KMS-11 (cell line): ENCODE data around the gene SETD1B.

Experiments
- H2AFZ ChIP-seq: fragments of 200-600 bp; sonication (generic); 2 replicates; pipeline ENCODE4 v1.6.1; 2016; ENCODE audit warnings: antibody characterized with exemption, mixed run types, low read depth
- H3K27ac ChIP-seq: fragments of 200-600 bp; sonication (generic); 2 replicates; pipeline ENCODE4 v1.6.1; 2016; ENCODE audit warnings: mild to moderate bottlenecking, mixed run types
- H3K27me3 ChIP-seq: fragments of 200-600 bp; sonication (generic); 2 replicates; pipeline ENCODE4 v1.6.1; 2017; ENCODE audit warnings: mild to moderate bottlenecking, low read depth, mixed run types, moderate library complexity; ENCODE audit not compliant: insufficient read depth
- H3K36me3 ChIP-seq: fragments of 200-600 bp; sonication (generic); 2 replicates; pipeline ENCODE4 v1.6.1; 2017; ENCODE audit warnings: mild to moderate bottlenecking, mixed run types; ENCODE audit not compliant: insufficient read depth
- H3K4me1 ChIP-seq: fragments of 200-600 bp; sonication (generic); 2 replicates; pipeline ENCODE4 v1.6.1; 2016; ENCODE audit warnings: mild to moderate bottlenecking, low read depth, mixed run types; ENCODE audit not compliant: poor library complexity, severe bottlenecking
- H3K4me2 ChIP-seq: fragments of 200-600 bp; sonication (generic); 2 replicates; pipeline ENCODE4 v1.7.0; 2016; ENCODE audit warnings: mild to moderate bottlenecking, mixed run types
- H3K4me3 ChIP-seq: fragments of 200-600 bp; sonication (generic); IDR thresholded peaks from 2 replicates; pipeline ENCODE4 v1.6.1; 2017; ENCODE audit warnings: low read depth, low read length, mixed read lengths; ENCODE audit not compliant: insufficient read depth
- H3K79me2 ChIP-seq: fragments of 200-600 bp; sonication (generic); 2 replicates; pipeline ENCODE4 v1.6.1; 2016; ENCODE audit warnings: low read depth, mixed run types; ENCODE audit not compliant: insufficient read depth
- H3K9ac ChIP-seq: fragments of 200-600 bp; sonication (generic); 2 replicates; pipeline ENCODE4 v1.6.1; 2016; ENCODE audit warnings: mild to moderate bottlenecking, mixed run types
- H4K20me1 ChIP-seq: fragments of 200-600 bp; sonication (generic); 2 replicates; pipeline ENCODE4 v1.6.1; 2016; ENCODE audit warnings: mild to moderate bottlenecking, mixed run types; ENCODE audit not compliant: insufficient read depth
- CTCF ChIP-seq: fragments of 200-600 bp; sonication (generic); conservative IDR thresholded peaks from 2 replicates; pipeline ENCODE4 v1.6.1; 2017; ENCODE audit warnings: low read depth, mild to moderate bottlenecking, antibody characterized with exemption, low read length, moderate library complexity, mixed read lengths

Gene SETD1B

GRCh38 chr12:121773011-121773777 lies 30.6 kb upstream of the SETD1B start:
- no peak overlapping the region for H3K27ac ChIP-seq

GRCh38 chr12:121774968-121775474 lies 28.8 kb upstream of the SETD1B start:
- H3K79me2 ChIP-seq: no peaks in the 10 kb centered on the region
- H3K36me3 ChIP-seq: no peaks in the 10 kb centered on the region
- H3K9ac ChIP-seq: no peak overlapping the region
- peaks cover 10% of the 10 kb centered on the region for H3K4me1 ChIP-seq
- H3K4me3 ChIP-seq: no peak overlapping the region
- no peak overlapping the region for H3K27ac ChIP-seq
- no peak overlapping the region for H3K4me2 ChIP-seq
- H2AFZ ChIP-seq: no peak overlapping the region
- TF ChIP-seq CTCF: no peak
- no peaks in the 10 kb centered on the region for H3K27me3 ChIP-seq
- no peaks in the 10 kb centered on the region for H4K20me1 ChIP-seq

More at GRCh38 chr12:121773011-121773777, 30.6 kb upstream of the SETD1B start:
- no peak overlapping the region for H2AFZ ChIP-seq
- no peak overlapping the region for H3K4me2 ChIP-seq
- no peaks in the 10 kb centered on the region for H3K79me2 ChIP-seq
- no peak overlapping the region for H3K4me3 ChIP-seq
- no peaks in the 10 kb centered on the region for H4K20me1 ChIP-seq
- no peak overlapping the region for H3K9ac ChIP-seq
- H3K4me1 ChIP-seq: peaks cover 10% of the 10 kb centered on the region
- TF ChIP-seq CTCF: peak; percentile 77
- no peaks in the 10 kb centered on the region for H3K27me3 ChIP-seq
- no peaks in the 10 kb centered on the region for H3K36me3 ChIP-seq

GRCh38 chr12:121775501-121775900 lies 28.3 kb upstream of the SETD1B start:
- H3K27ac ChIP-seq: no peak overlapping the region
- H3K4me2 ChIP-seq: no peak overlapping the region
- no peak overlapping the region for H3K4me3 ChIP-seq
- peaks cover 10% of the 10 kb centered on the region for H3K4me1 ChIP-seq
- no peak overlapping the region for H3K9ac ChIP-seq
- no peaks in the 10 kb centered on the region for H3K27me3 ChIP-seq
- no peak for TF ChIP-seq CTCF
- no peaks in the 10 kb centered on the region for H3K36me3 ChIP-seq
- no peak overlapping the region for H2AFZ ChIP-seq
- no peaks in the 10 kb centered on the region for H3K79me2 ChIP-seq
- no peaks in the 10 kb centered on the region for H4K20me1 ChIP-seq

GRCh38 chr12:121776190-121777098 lies 27.4 kb upstream of the SETD1B start:
- no peak overlapping the region for H3K4me3 ChIP-seq
- no peaks in the 10 kb centered on the region for H3K36me3 ChIP-seq
- no peak overlapping the region for H3K4me2 ChIP-seq
- no peaks in the 10 kb centered on the region for H3K79me2 ChIP-seq
- no peak overlapping the region for H2AFZ ChIP-seq
- H3K4me1 ChIP-seq: peaks cover 10% of the 10 kb centered on the region
- no peak overlapping the region for H3K9ac ChIP-seq
- no peaks in the 10 kb centered on the region for H4K20me1 ChIP-seq
- TF ChIP-seq CTCF: peak; percentile 81
- H3K27me3 ChIP-seq: no peaks in the 10 kb centered on the region
- no peak overlapping the region for H3K27ac ChIP-seq
